Adrenal gland (tissue), 12 donors: ENCODE data around the gene FAM76A. TPM values are rescaled to one million over a fixed set of nuclear protein-coding genes. Genes with fewer than 3 reads are reported as not detected.

Source experiments
- DNase-seq, 7 donors: peaks; one replicate each; pipeline ENCODE4 v3.0.0-alpha.2; 2019 to 2020
- H3K27ac ChIP-seq, 5 donors: fragments of 200-600 bp; sonication (generic) in 4 of 5; 1 replicate in 3 of 5; 2 replicates in 2 of 5; pipeline versions ENCODE4 v1.5.1 to v1.8.0; 2016 to 2020; ENCODE audit warnings: mild to moderate bottlenecking in 1 of 5
- H3K27me3 ChIP-seq: fragments of 200-600 bp; 2 replicates; pipeline ENCODE4 v1.8.0; 2021
- H3K36me3 ChIP-seq, 2 donors: fragments of 200-600 bp; replicated peaks in 1 of 2; 1 replicate in 1 of 2; 2 replicates in 1 of 2; pipeline versions ENCODE4 v1.5.1 to v1.8.0; 2018 to 2022
- H3K4me1 ChIP-seq, 2 donors: fragments of 200-600 bp; replicated peaks in 1 of 2; 1 replicate in 1 of 2; 2 replicates in 1 of 2; pipeline versions ENCODE4 v1.5.1 to v1.8.0; 2018 to 2021
- H3K4me3 ChIP-seq, 4 donors: fragments of 200-600 bp; sonication (generic) in 3 of 4; one replicate each; pipeline ENCODE4 v1.5.1; 2016 to 2018
- H3K9me3 ChIP-seq, 3 donors: fragments of 200-600 bp; sonication (generic) in 1 of 3; replicated peaks in 1 of 3; 1 replicate in 2 of 3; 2 replicates in 1 of 3; pipeline versions ENCODE4 v1.5.1 to v1.8.0; 2016 to 2021
- POLR2A ChIP-seq, 2 donors: fragments of 450-650 bp; IDR thresholded peaks; one replicate each; pipeline ENCODE4 v1.6.1; 2017; ENCODE audit warnings: antibody characterized with exemption in 2 of 2, mild to moderate bottlenecking in 2 of 2, moderate library complexity in 1 of 2
- WGBS, 4 donors: extraction: QIAGEN DNeasy Blood & Tissue Kit in 2 of 4; methylation state at CpG; one replicate each; pipeline versions ENCODE4 v1.1.5 to v1.1.7; 2013 to 2017; 5-methylcytosine and 5-hydroxymethylcytosine counted together
- intact Hi-C, 2 donors: fragments of 100-400 bp; cut with DNase I; formaldehyde crosslinking; loops; one replicate each; pipeline versions ENCODE4 v1.14.1 to v1.15.0; 2022 to 2023
- polyA plus RNA-seq, 3 donors: library from polyadenylated mRNA; stranded (reverse); fragments of 200-250 nt in 2 of 3; fragments of 350-450 nt in 1 of 3; fragmentation: Illumina TruSeq in 1 of 3; extraction: RNeasy Lipid Tissue Mini Kit (QIAGEN cat#74804) in 1 of 3; gene quantifications; one replicate each; pipeline ENCODE4 v1.2.3, GENCODE V29; 2013 to 2014
- total RNA-seq, 9 donors: library from RNA; depleted of rRNA in 4 of 9; stranded (reverse); fragments of >200 nt in 4 of 9; fragments of 120-200 nt in 1 of 9; fragmentation: NEBNext Ultra II Directional in 1 of 9; extraction: Animal tissue kit (Norgen Biotek cat#: 25700) in 1 of 9; gene quantifications; one replicate each; pipeline versions ENCODE4 v1.1.0 to v1.2.4, GENCODE V29; 2013 to 2023
- TF ChIP-seq, protein P1 (sequence below), 6 experiments: fragments of 450-650 bp in 4 of 6; fragments of 200-600 bp in 2 of 6; sonication (generic) in 1 of 6; IDR thresholded peaks; 1 replicate in 5 of 6; 2 replicates in 1 of 6; pipeline versions ENCODE4 v1.5.1 to v1.8.0; 2016 to 2021; ENCODE audit warnings: antibody characterized with exemption in 6 of 6, mild to moderate bottlenecking in 2 of 6, moderate library complexity in 1 of 6
- donor health status: healthy with polysubstance abuse.
- donor health status: Bipolar disorder and iron deficiency.
- donor health status: DM: yes; HTN: yes; CAD: no.
- donor health status: DM: no; HTN: no; CAD: no.
- donor health status: DM: no; HTN: no; CAD: no.
- donor health status: DM: yes; HTN: yes; CAD: no.

Gene FAM76A
- total and polyA plus RNA-seq, 12 donors: 2.9 to 12.4 (median 8.4) TPM

- Histone ChIP-seq H3K4me1 (no peaks in the 10 kb centered on the region), H3K9me3 (no peaks in the 10 kb centered on the region), H3K36me3 (peaks cover 0 to 53% of the 10 kb centered on the region in 2 donors), H3K4me3 (no peak overlapping the region), H3K27ac (no peak overlapping the region), H3K27me3 (no peaks in the 10 kb centered on the region)
- 81 to 90% (median 85%) methylated on average over 2 of the region's 2 CpGs for WGBS, 4 donors
- intact Hi-C loops: no loop called here
- DNase-seq: no peak
- TF ChIP-seq POLR2A (IDR thresholded peaks at IDR 0.05): no peak
- TF ChIP-seq, protein P1, sequence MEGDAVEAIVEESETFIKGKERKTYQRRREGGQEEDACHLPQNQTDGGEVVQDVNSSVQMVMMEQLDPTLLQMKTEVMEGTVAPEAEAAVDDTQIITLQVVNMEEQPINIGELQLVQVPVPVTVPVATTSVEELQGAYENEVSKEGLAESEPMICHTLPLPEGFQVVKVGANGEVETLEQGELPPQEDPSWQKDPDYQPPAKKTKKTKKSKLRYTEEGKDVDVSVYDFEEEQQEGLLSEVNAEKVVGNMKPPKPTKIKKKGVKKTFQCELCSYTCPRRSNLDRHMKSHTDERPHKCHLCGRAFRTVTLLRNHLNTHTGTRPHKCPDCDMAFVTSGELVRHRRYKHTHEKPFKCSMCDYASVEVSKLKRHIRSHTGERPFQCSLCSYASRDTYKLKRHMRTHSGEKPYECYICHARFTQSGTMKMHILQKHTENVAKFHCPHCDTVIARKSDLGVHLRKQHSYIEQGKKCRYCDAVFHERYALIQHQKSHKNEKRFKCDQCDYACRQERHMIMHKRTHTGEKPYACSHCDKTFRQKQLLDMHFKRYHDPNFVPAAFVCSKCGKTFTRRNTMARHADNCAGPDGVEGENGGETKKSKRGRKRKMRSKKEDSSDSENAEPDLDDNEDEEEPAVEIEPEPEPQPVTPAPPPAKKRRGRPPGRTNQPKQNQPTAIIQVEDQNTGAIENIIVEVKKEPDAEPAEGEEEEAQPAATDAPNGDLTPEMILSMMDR (IDR thresholded peaks at IDR 0.05): no peak
These were observed 33.5 kb downstream of the FAM76A start for GRCh38 chr1:27759236-27759635.

DNA sequence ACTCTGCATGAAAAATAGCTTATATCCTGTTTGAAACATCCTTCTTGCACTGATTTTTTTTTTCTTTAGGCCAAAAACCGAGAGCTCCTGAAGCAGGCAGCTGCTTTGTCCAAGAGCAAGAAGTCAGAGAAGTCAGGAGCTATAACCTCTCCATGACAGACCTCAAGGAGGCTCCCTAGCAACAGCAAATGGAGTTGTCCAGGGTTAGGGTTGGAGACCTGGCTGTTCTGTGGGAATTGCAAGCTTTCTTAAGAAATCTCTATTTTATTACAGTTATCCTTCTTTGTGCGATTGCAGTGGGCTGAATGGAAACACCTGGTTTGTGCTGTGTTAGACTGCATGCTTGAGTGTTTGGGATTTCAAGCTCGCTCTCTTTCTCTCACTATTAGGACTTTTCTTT, 34.7 kb downstream of the FAM76A start:
- Histone ChIP-seq H3K27ac (no peak overlapping the region), H3K36me3 (peaks cover 0 to 45% of the 10 kb centered on the region in 2 donors), H3K4me1 (no peaks in the 10 kb centered on the region), H3K4me3 (no peak overlapping the region), H3K9me3 (no peaks in the 10 kb centered on the region), H3K27me3 (no peaks in the 10 kb centered on the region)
- intact Hi-C loops: no loop called here
- whole genome bisulfite sequencing, 4 donors: 73 to 79% (median 75%) methylated on average over 3 of the region's 3 CpGs
- TF ChIP-seq POLR2A (IDR thresholded peaks at IDR 0.05): no peak
- TF ChIP-seq, protein P1 (IDR thresholded peaks at IDR 0.05): no peak
- DNase-seq: peak in 1 of 7 donors; percentile 14

GRCh38 chr1:27762033-27762432, 36.3 kb downstream of the FAM76A start:
- 83 to 100% (median 97%) methylated on average over 1 of the region's 1 CpG for WGBS, 4 donors
- Histone ChIP-seq H3K36me3 (peaks cover 0 to 29% of the 10 kb centered on the region in 2 donors), H3K4me1 (no peaks in the 10 kb centered on the region), H3K27me3 (no peaks in the 10 kb centered on the region), H3K4me3 (no peak overlapping the region), H3K27ac (no peak overlapping the region), H3K9me3 (no peaks in the 10 kb centered on the region)
- TF ChIP-seq, protein P1 (IDR thresholded peaks at IDR 0.05): no peak
- TF ChIP-seq POLR2A (IDR thresholded peaks at IDR 0.05): no peak
- intact Hi-C loops: no loop called here
- DNase-seq: no peak

GRCh38 chr1:27763358-27763757, 37.6 kb downstream of the FAM76A start:
- 94 to 100% (median 95%) methylated on average over 4 of the region's 4 CpGs for WGBS, 4 donors
- no peaks in the 10 kb centered on the region for H3K9me3 ChIP-seq
- no peaks in the 10 kb centered on the region for H3K4me1 ChIP-seq
- intact Hi-C loops: no loop called here
- no peak overlapping the region for H3K4me3 ChIP-seq
- DNase-seq: no peak
- no peak overlapping the region for H3K27ac ChIP-seq
- no peaks in the 10 kb centered on the region for H3K27me3 ChIP-seq
- TF ChIP-seq POLR2A (IDR thresholded peaks at IDR 0.05): no peak
- TF ChIP-seq, protein P1 (IDR thresholded peaks at IDR 0.05): no peak
- H3K36me3 ChIP-seq: peaks cover 0 to 23% of the 10 kb centered on the region in 2 donors
